Osteoblast (primary cell): Measurements from ENCODE around the gene ALG6. TPM values are rescaled to one million over a fixed set of nuclear protein-coding genes. Genes with fewer than 3 reads are reported as not detected.
"Not testable (repeated sequence)": the region's sequence is repeated elsewhere in the genome, so short reads cannot be mapped to it uniquely, and the experiment has no call there.

Source experiments
- DNase-seq: peaks from one replicate; pipeline ENCODE4 v3.0.0; 2011; ENCODE audit warnings: low spot score, mixed read lengths; ENCODE audit not compliant: insufficient read length; ENCODE audit errors: missing footprints
- H2AFZ ChIP-seq: 2 replicates; pipeline ENCODE4 v1.6.0; 2011; ENCODE audit warnings: mild to moderate bottlenecking, low read length
- H3K27ac ChIP-seq: 2 replicates; pipeline ENCODE4 v1.5.1; 2011; ENCODE audit warnings: mild to moderate bottlenecking, low read depth, low read length, moderate library complexity
- H3K27me3 ChIP-seq: 2 replicates; pipeline ENCODE4 v1.6.0; 2012; ENCODE audit warnings: mild to moderate bottlenecking, control low read depth, inconsistent platforms, low read length, moderate library complexity; ENCODE audit not compliant: insufficient read depth
- H3K36me3 ChIP-seq: 2 replicates; pipeline ENCODE4 v1.5.1; 2011; ENCODE audit warnings: mild to moderate bottlenecking, low read length, control low read depth, moderate library complexity; ENCODE audit not compliant: insufficient read depth
- H3K4me1 ChIP-seq: 2 replicates; pipeline ENCODE4 v1.5.1; 2011; ENCODE audit warnings: mild to moderate bottlenecking, low read length, control low read depth, moderate library complexity; ENCODE audit not compliant: insufficient read depth
- H3K4me2 ChIP-seq: 2 replicates; pipeline ENCODE4 v1.6.0; 2011; ENCODE audit warnings: mild to moderate bottlenecking, low read length; ENCODE audit not compliant: insufficient read depth
- H3K4me3 ChIP-seq: fragments of 200-600 bp; sonication (generic); 3 replicates; pipeline ENCODE4 v1.5.1; 2012; ENCODE audit warnings: mild to moderate bottlenecking, low read length, inconsistent platforms; ENCODE audit not compliant: insufficient read depth
- H3K79me2 ChIP-seq: 2 replicates; pipeline ENCODE4 v1.6.0; 2012; ENCODE audit warnings: mild to moderate bottlenecking, low read length, control low read depth, inconsistent platforms; ENCODE audit not compliant: insufficient read depth
- H3K9me3 ChIP-seq: 2 replicates; pipeline ENCODE4 v1.5.1; 2011; ENCODE audit warnings: low read depth, low read length, control low read depth
- H4K20me1 ChIP-seq: 2 replicates; pipeline ENCODE4 v1.6.0; 2012; ENCODE audit warnings: mild to moderate bottlenecking, low read length, control low read depth; ENCODE audit not compliant: insufficient read depth
- CTCF ChIP-seq: IDR thresholded peaks from 2 replicates; pipeline ENCODE4 v1.5.1; 2011; ENCODE audit warnings: mild to moderate bottlenecking, low read depth, low read length, moderate library complexity; ENCODE audit errors: extremely low read depth
- total RNA-seq: library from RNA; depleted of rRNA; stranded (reverse); fragments of >200 nt; gene quantifications from 2 replicates; pipeline ENCODE4 v1.2.3, GENCODE V29; 2012

Gene ALG6
- total RNA-seq, 1 donor: 8.3 TPM

GRCh38 chr1:63343922-63344321, 23.5 kb upstream of the ALG6 start:
- DNase-seq: no peak
- H4K20me1 ChIP-seq: no peaks in the 10 kb centered on the region
- no peak overlapping the region for H2AFZ ChIP-seq
- no peak overlapping the region for H3K27ac ChIP-seq
- no peaks in the 10 kb centered on the region for H3K27me3 ChIP-seq
- H3K4me3 ChIP-seq: no peak overlapping the region
- H3K9me3 ChIP-seq: no peaks in the 10 kb centered on the region
- no peaks in the 10 kb centered on the region for H3K79me2 ChIP-seq
- TF ChIP-seq CTCF: no peak
- no peaks in the 10 kb centered on the region for H3K36me3 ChIP-seq
- H3K4me1 ChIP-seq: no peaks in the 10 kb centered on the region
- no peak overlapping the region for H3K4me2 ChIP-seq

GRCh38 chr1:63350320-63350719, 17.1 kb upstream of the ALG6 start:
- Histone ChIP-seq H3K36me3 (no peaks in the 10 kb centered on the region), H3K9me3 (no peaks in the 10 kb centered on the region), H2AFZ (no peak overlapping the region), H3K4me3 (no peak overlapping the region), H3K27me3 (peaks cover 10% of the 10 kb centered on the region), H3K4me2 (no peak overlapping the region), H3K27ac (no peak overlapping the region), H4K20me1 (no peaks in the 10 kb centered on the region), H3K79me2 (no peaks in the 10 kb centered on the region), H3K4me1 (no peaks in the 10 kb centered on the region)
- no peak for DNase-seq
- no peak for TF ChIP-seq CTCF

- H4K20me1 ChIP-seq: no peaks in the 10 kb centered on the region
- H3K27me3 ChIP-seq: peaks cover 10% of the 10 kb centered on the region
- no peak for TF ChIP-seq CTCF
- H3K4me1 ChIP-seq: no peaks in the 10 kb centered on the region
- no peak overlapping the region for H3K27ac ChIP-seq
- no peaks in the 10 kb centered on the region for H3K79me2 ChIP-seq
- H3K36me3 ChIP-seq: no peaks in the 10 kb centered on the region
- no peak overlapping the region for H3K4me2 ChIP-seq
- no peak overlapping the region for H2AFZ ChIP-seq
- no peak overlapping the region for H3K4me3 ChIP-seq
- H3K9me3 ChIP-seq: no peaks in the 10 kb centered on the region
- DNase-seq: no peak
These were observed 14.7 kb upstream of the ALG6 start for GRCh38 chr1:63352736-63353135.

- H3K4me2 ChIP-seq, H3K9me3 ChIP-seq, H2AFZ ChIP-seq, H3K4me1 ChIP-seq, H3K4me3 ChIP-seq, H4K20me1 ChIP-seq, H3K27ac ChIP-seq, DNase-seq, H3K36me3 ChIP-seq, H3K79me2 ChIP-seq: not testable (repeated sequence)
- H3K27me3 ChIP-seq: peaks cover 12% of the 10 kb centered on the region
These were observed 11.2 kb upstream of the ALG6 start for GRCh38 chr1:63356234-63356633.
